ENCODE data around the gene S1PR4. TPM values are rescaled to one million over a fixed set of nuclear protein-coding genes. Genes with fewer than 3 reads are reported as not detected.

S1PR4 gene
- total and polyA plus RNA-seq, 2 of the 8 experiments (the other 6 are each of a cell fraction or from before 2014, with no cell fraction given), result not detected

DNA sequence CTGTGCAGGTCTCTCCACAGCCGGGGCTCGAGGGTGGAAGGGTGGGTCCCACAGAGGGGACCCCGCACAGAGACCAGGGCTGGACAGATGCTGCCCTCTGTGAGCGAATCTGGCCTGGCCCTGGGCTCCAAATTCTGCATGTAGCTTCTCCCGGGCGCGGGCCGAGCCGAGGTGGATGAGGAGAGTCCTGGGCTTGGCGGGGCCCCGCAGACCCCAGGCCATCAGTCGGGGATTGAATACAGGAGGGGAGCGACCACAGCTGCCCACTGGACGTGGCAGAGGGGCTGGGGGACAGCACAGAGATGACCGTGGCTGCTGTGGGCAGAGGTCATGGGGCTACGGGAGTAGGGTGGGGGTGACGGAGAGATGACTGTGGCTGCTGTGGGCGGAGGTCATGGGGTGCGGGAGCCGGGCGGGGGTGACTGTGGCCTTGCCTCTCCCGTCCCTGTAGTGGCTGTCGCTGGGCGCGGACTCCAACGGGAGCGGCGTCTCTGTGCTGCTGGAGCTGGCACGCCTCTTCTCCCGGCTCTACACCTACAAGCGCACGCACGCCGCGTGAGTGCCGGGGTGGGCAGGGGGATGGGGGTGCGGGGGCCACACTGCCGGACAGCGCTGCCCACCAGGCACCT, 22.6 kb downstream of the S1PR4 start:
- Histone ChIP-seq H3K14ac (ENCODE audit: insufficient read length) (no peak overlapping the region), H4K20me1 (replicated peaks in 1 of 2; ENCODE audit: control insufficient read depth in 1 of 2, insufficient read depth in 2 of 2, low read length in 2 of 2) (peaks cover 4 to 11% of the 10 kb centered on the region in 2 experiments), H4K8ac (ENCODE audit: extremely low read depth, insufficient read depth, low read length) (no peak overlapping the region), H3K27me3 (replicated peaks in 1 of 4; ENCODE audit: control insufficient read depth in 3 of 4, extremely low read depth in 1 of 4, insufficient read depth in 3 of 4, low read length in 3 of 4) (no peaks in the 10 kb centered on the region), H2BK20ac (ENCODE audit: low read length) (no peak overlapping the region), H3K79me1 (ENCODE audit: low read depth, low read length) (no peaks in the 10 kb centered on the region), H3K4me2 (ENCODE audit: insufficient read depth in 1 of 2, low read depth in 2 of 2, low read length in 2 of 2) (no peak overlapping the region), H2AK5ac (ENCODE audit: low read depth, low read length) (no peak overlapping the region), H3K4me1 (replicated peaks in 1 of 4; ENCODE audit: control insufficient read depth in 3 of 4, insufficient read depth in 4 of 4, low read length in 3 of 4) (no peaks in the 10 kb centered on the region), H2BK5ac (ENCODE audit: low read depth, low read length) (no peak overlapping the region), H3K4ac (replicated peaks; ENCODE audit: insufficient read length, low read depth, low read length) (no peak overlapping the region), H2BK120ac (replicated peaks; ENCODE audit: low read depth, low read length) (no peak overlapping the region), H3K27ac (ENCODE audit: low read depth, low read length) (no peak overlapping the region), H3K9ac (replicated peaks in 1 of 4; ENCODE audit: extremely low read depth in 1 of 4, low read depth in 3 of 4, low read length in 3 of 4) (no peak overlapping the region), H3K79me2 (ENCODE audit: control insufficient read depth in 1 of 2, insufficient read depth in 2 of 2, low read length in 2 of 2) (no peaks in the 10 kb centered on the region), H4K91ac (replicated peaks; ENCODE audit: insufficient read length, low read length) (no peak overlapping the region), H3K23ac (ENCODE audit: insufficient read length) (no peak overlapping the region), H3K4me3 (ENCODE audit: extremely low read depth in 1 of 4, insufficient read depth in 2 of 4, low read depth in 3 of 4, low read length in 4 of 4) (no peak overlapping the region), H3K56ac (replicated peaks; ENCODE audit: insufficient read length, low read depth, low read length) (no peak overlapping the region), H3K9me3 (ENCODE audit: insufficient read depth in 2 of 2, low read depth in 1 of 2, low read length in 1 of 2) (no peaks in the 10 kb centered on the region), H2BK15ac (ENCODE audit: low read length) (no peak overlapping the region), H3K36me3 (ENCODE audit: control insufficient read depth in 2 of 4, insufficient read depth in 4 of 4, low read length in 3 of 4) (peaks cover 0 to 40% (median 13%) of the 10 kb centered on the region in 4 experiments; a peak in 5 of 8 replicates), H4K5ac (ENCODE audit: insufficient read length, low read depth, low read length) (no peak overlapping the region), H3K23me2 (ENCODE audit: low read depth, low read length) (no peaks in the 10 kb centered on the region), H3K18ac (ENCODE audit: extremely low read depth, low read length) (no peak overlapping the region), H2BK12ac (ENCODE audit: low read depth, low read length) (no peak overlapping the region), H2AFZ (ENCODE audit: low read length) (no peak overlapping the region)
- TF ChIP-seq GTF2F1 (IDR thresholded peaks at IDR 0.05; ENCODE audit: borderline replicate concordance, low read depth, low read length) (no peak), SP4 (IDR thresholded peaks at IDR 0.05; ENCODE audit: low read length) (no peak), HDAC2 (IDR thresholded peaks at IDR 0.05; ENCODE audit: borderline replicate concordance in 1 of 2, low read depth in 2 of 2, low read length in 2 of 2) (no peak), SAP30 (IDR thresholded peaks at IDR 0.05; ENCODE audit: insufficient read depth, insufficient replicate concordance, low read length) (no peak), RNF2 (IDR thresholded peaks at IDR 0.05; ENCODE audit: borderline replicate concordance, low read depth, low read length, missing control alignments, poor library complexity, severe bottlenecking) (no peak), SIRT6 (IDR thresholded peaks at IDR 0.05; ENCODE audit: low read length) (no peak), FOSL1 (IDR thresholded peaks at IDR 0.05; ENCODE audit: insufficient read depth, low read depth, low read length) (no peak), SP2 (IDR thresholded peaks at IDR 0.05; ENCODE audit: low read length) (no peak), ZNF274 (IDR thresholded peaks at IDR 0.05; ENCODE audit: borderline replicate concordance, extremely low read depth, low read length) (no peak), USF2 (IDR thresholded peaks at IDR 0.05; ENCODE audit: low read length) (no peak)
- TF ChIP-seq, protein P1, sequence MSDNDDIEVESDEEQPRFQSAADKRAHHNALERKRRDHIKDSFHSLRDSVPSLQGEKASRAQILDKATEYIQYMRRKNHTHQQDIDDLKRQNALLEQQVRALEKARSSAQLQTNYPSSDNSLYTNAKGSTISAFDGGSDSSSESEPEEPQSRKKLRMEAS (IDR thresholded peaks at IDR 0.05), result no peak
- no peak for FAIRE-seq
- no peak for DNase-seq (ENCODE audit: low read depth in 1 of 2, low spot score in 2 of 2)
- ChIA-PET POLR2A (ENCODE audit: partially characterized antibody) (interaction anchor here (1.6 kb wide), 1 partner anchor 17 kb away, joined by 5 read pairs; no protein-coding TSS in a partner anchor), CTCF (ENCODE audit: partially characterized antibody) (no interaction called here)
- WGBS, 2 experiments (ENCODE audit: extremely low coverage in 1 of 2, insufficient coverage in 1 of 2, insufficient read length in 1 of 2, insufficient replicate concordance in 2 of 2, low coverage in 1 of 2, low lambda C conversion rate in 2 of 2, missing lambda C conversion rate in 1 of 2), result 92% methylated on average over 38 of the region's 39 CpGs; no CpG with 5 or more reads in 1 of the 2 experiments
